HG02938 (cell line): ENCODE data around the gene ZNF350.
"Not testable (repeated sequence)": the region's sequence is repeated elsewhere in the genome, so short reads cannot be mapped to it uniquely, and the experiment has no call there.

Experiments
- ATAC-seq: cut with Tn5 transposase; IDR thresholded peaks from one replicate; pipeline ENCODE4 v1.9.1; 2021; ENCODE audit warnings: mild to moderate bottlenecking, moderate library complexity; ENCODE audit not compliant: unreplicated experiment

The ZNF350 gene

GRCh38 chr19:51975787-51976186 is 10.9 kb downstream of the ZNF350 start:
- ATAC-seq = not testable (repeated sequence)

GRCh38 chr19:51971624-51972023 is 15.0 kb downstream of the ZNF350 start:
- ATAC-seq = no peak

GRCh38 chr19:51970718-51971117 is 15.9 kb downstream of the ZNF350 start:
- no peak for ATAC-seq

GRCh38 chr19:51965583-51965982 is 21.1 kb downstream of the ZNF350 start:
- no peak for ATAC-seq

- not testable (repeated sequence) for ATAC-seq
These were observed 25.9 kb downstream of the ZNF350 start for GRCh38 chr19:51960621-51961233.

- no peak for ATAC-seq
These were observed 26.8 kb downstream of the ZNF350 start for GRCh38 chr19:51959791-51960190.

- ATAC-seq = not testable (repeated sequence)
These were observed 28.8 kb downstream of the ZNF350 start for GRCh38 chr19:51957846-51958245.

- no peak for ATAC-seq
These were observed 37.7 kb downstream of the ZNF350 start for GRCh38 chr19:51948975-51949374.

GRCh38 chr19:51946602-51947001 is 40.0 kb downstream of the ZNF350 start:
- ATAC-seq = no peak

- ATAC-seq = no peak
These were observed 41.7 kb downstream of the ZNF350 start for GRCh38 chr19:51944798-51945552.

- ATAC-seq = no peak
These were observed 47.7 kb downstream of the ZNF350 start for GRCh38 chr19:51938936-51939335.

- no peak for ATAC-seq
These were observed 54.7 kb downstream of the ZNF350 start for GRCh38 chr19:51931921-51932320.

- ATAC-seq = no peak
These were observed 58.8 kb downstream of the ZNF350 start for GRCh38 chr19:51927859-51928258.

- no peak for ATAC-seq
These were observed 59.6 kb downstream of the ZNF350 start, which contains the start of gene ZNF613 for GRCh38 chr19:51926784-51927741. Gene ZNF613 (plus strand): TSS chr19:51927472. CDS start chr19:51936221, 8,749 bp downstream.

GRCh38 chr19:51926426-51926783 is 60.2 kb downstream of the ZNF350 start:
- no peak for ATAC-seq

- ATAC-seq = no peak
These were observed 64.7 kb downstream of the ZNF350 start for GRCh38 chr19:51921949-51922348.

- ATAC-seq = no peak
These were observed 67.0 kb downstream of the ZNF350 start for GRCh38 chr19:51919606-51920005.

GRCh38 chr19:51916167-51916566 is 70.5 kb downstream of the ZNF350 start:
- no peak for ATAC-seq

GRCh38 chr19:51915324-51915867 is 71.2 kb downstream of the ZNF350 start:
- ATAC-seq = no peak
